PC-3 (cell line): ENCODE data around the gene SNORC.

Experiments
- EZH2 ChIP-seq: fragments of 300-600 bp; sonication (generic); IDR thresholded peaks from one replicate; pipeline ENCODE4 v1.6.1; 2017; ENCODE audit warnings: antibody characterized with exemption, mild to moderate bottlenecking, low read length; ENCODE audit not compliant: unreplicated experiment
- TF ChIP-seq, protein P1 (sequence below): fragments of 300-600 bp; sonication (generic); conservative IDR thresholded peaks from 2 replicates; pipeline ENCODE4 v1.5.1; 2017; ENCODE audit warnings: antibody characterized with exemption, low read depth, mild to moderate bottlenecking, low read length

DNA sequence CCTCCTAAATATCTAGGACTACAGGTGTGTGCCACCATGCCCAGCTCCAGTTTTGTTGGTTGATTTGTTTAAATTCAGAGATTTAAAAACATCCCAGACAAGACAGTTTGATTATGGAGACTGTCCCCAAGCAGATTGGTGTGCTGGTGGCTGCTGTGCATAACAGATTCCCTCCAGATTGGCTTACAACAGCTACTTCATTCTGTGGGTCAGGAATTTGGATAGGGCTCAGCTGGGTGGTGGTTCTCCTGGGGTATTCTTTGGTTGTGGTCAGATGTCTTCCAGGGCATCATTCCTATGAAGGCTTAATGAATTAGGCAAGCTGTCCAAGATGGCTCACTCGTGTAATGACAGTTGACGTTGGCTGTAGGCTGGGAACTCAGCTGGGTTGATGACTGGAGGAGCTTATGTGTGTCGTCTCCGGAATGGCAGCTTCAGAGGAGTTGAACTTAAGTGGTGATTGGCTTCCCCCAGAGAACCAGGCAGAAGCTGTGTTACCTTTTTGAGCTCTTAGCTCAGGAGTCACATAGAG, 10.6 kb upstream of the SNORC start:
- TF ChIP-seq, protein P1, sequence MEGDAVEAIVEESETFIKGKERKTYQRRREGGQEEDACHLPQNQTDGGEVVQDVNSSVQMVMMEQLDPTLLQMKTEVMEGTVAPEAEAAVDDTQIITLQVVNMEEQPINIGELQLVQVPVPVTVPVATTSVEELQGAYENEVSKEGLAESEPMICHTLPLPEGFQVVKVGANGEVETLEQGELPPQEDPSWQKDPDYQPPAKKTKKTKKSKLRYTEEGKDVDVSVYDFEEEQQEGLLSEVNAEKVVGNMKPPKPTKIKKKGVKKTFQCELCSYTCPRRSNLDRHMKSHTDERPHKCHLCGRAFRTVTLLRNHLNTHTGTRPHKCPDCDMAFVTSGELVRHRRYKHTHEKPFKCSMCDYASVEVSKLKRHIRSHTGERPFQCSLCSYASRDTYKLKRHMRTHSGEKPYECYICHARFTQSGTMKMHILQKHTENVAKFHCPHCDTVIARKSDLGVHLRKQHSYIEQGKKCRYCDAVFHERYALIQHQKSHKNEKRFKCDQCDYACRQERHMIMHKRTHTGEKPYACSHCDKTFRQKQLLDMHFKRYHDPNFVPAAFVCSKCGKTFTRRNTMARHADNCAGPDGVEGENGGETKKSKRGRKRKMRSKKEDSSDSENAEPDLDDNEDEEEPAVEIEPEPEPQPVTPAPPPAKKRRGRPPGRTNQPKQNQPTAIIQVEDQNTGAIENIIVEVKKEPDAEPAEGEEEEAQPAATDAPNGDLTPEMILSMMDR: no peak
- TF ChIP-seq EZH2: no peak
